HepG2 (cell line): ENCODE results near the gene VPS9D1. TPM values are rescaled to one million over a fixed set of nuclear protein-coding genes. Genes with fewer than 3 reads are reported as not detected.

ENCODE experiments used
- AFF4 ChIP-seq: sonication (generic); formaldehyde crosslinking; IDR thresholded peaks from 2 replicates; pipeline ENCODE4 v1.4.0; 2020; ENCODE audit warnings: missing genetic modification reagents
- BCL3 ChIP-seq: sonication (generic); formaldehyde crosslinking; IDR thresholded peaks from 2 replicates; pipeline ENCODE4 v1.5.1; 2020; ENCODE audit warnings: mild to moderate bottlenecking, missing genetic modification reagents, moderate library complexity
- FIP1L1 ChIP-seq: fragments of 200-400 bp; formaldehyde crosslinking; IDR thresholded peaks from 2 replicates; pipeline ENCODE4 v1.6.1; 2018; ENCODE audit warnings: low read depth, mild to moderate bottlenecking, low read length, moderate library complexity, borderline replicate concordance; ENCODE audit not compliant: insufficient read depth
- KMT2B ChIP-seq: IDR thresholded peaks from 2 replicates; pipeline ENCODE4 v1.6.1; 2016; ENCODE audit warnings: missing genetic modification reagents, missing compliant biosample characterization
- NFE2 ChIP-seq: sonication (generic); formaldehyde crosslinking; IDR thresholded peaks from 2 replicates; pipeline ENCODE4 v1.4.0; 2020; ENCODE audit warnings: missing genetic modification reagents
- NR2F1 ChIP-seq, 2 experiments: fragments of 450-650 bp in 1 of 2; formaldehyde crosslinking in 1 of 2; IDR thresholded peaks; 2 replicates each; pipeline versions ENCODE4 v1.5.0 to v1.6.1; 2016 to 2020; ENCODE audit warnings: mild to moderate bottlenecking in 1 of 2, missing compliant biosample characterization in 1 of 2, missing genetic modification reagents in 1 of 2, moderate library complexity in 1 of 2
- PAWR ChIP-seq: sonication (generic); formaldehyde crosslinking; IDR thresholded peaks from 2 replicates; pipeline ENCODE4 v1.4.0; 2020; ENCODE audit warnings: missing genetic modification reagents, mild to moderate bottlenecking, borderline replicate concordance
- TBX3 ChIP-seq: fragments of 450-650 bp; IDR thresholded peaks from 2 replicates; pipeline ENCODE4 v1.6.1; 2017; ENCODE audit warnings: antibody characterized with exemption, mild to moderate bottlenecking, inconsistent platforms, borderline replicate concordance
- THAP11 ChIP-seq: IDR thresholded peaks from 2 replicates; pipeline ENCODE4 v1.6.1; 2016; ENCODE audit warnings: missing biosample characterization, missing genetic modification reagents
- ZNF281 ChIP-seq: sonication (generic); formaldehyde crosslinking; IDR thresholded peaks from 2 replicates; pipeline ENCODE4 v1.4.0; 2020; ENCODE audit warnings: missing genetic modification reagents, borderline replicate concordance
- ZNF3 ChIP-seq: IDR thresholded peaks from 2 replicates; pipeline ENCODE4 v1.7.0; 2017; ENCODE audit warnings: inconsistent platforms
- ZNF354B ChIP-seq: sonication (generic); formaldehyde crosslinking; IDR thresholded peaks from 2 replicates; pipeline ENCODE4 v1.8.0; 2022; ENCODE audit warnings: mild to moderate bottlenecking, missing genetic modification reagents
- ZNF432 ChIP-seq: sonication (generic); formaldehyde crosslinking; IDR thresholded peaks from 2 replicates; pipeline ENCODE4 v1.5.0; 2020; ENCODE audit warnings: missing genetic modification reagents, mild to moderate bottlenecking, borderline replicate concordance
- ZNF615 ChIP-seq: sonication (generic); formaldehyde crosslinking; IDR thresholded peaks from 2 replicates; pipeline ENCODE4 v1.5.0; 2020; ENCODE audit warnings: mild to moderate bottlenecking, missing genetic modification reagents, borderline replicate concordance
- ZNF737 ChIP-seq: sonication (generic); formaldehyde crosslinking; IDR thresholded peaks from 2 replicates; pipeline ENCODE4 v1.5.0; 2020; ENCODE audit warnings: missing genetic modification reagents, mild to moderate bottlenecking, borderline replicate concordance
- ZNF770 ChIP-seq: sonication (generic); formaldehyde crosslinking; IDR thresholded peaks from 2 replicates; pipeline ENCODE4 v1.5.0; 2020; ENCODE audit warnings: mild to moderate bottlenecking, missing genetic modification reagents
- polyA plus RNA-seq, 8 experiments: library from polyadenylated mRNA; depleted of rRNA in 3 of 8; stranded (reverse) in 7 of 8; unstranded in 1 of 8; fragments of >200 nt; fragmentation: Illumina TruSeq in 4 of 8; extraction: Trizol in 4 of 8; gene quantifications; 2 replicates each; pipeline versions ENCODE4 v1.2.1 to v1.2.3, GENCODE V29; 2011 to 2016; ENCODE audit warnings: low read depth in 4 of 8, missing spikeins in 1 of 8, mixed read lengths in 1 of 8; ENCODE audit not compliant: insufficient read depth in 1 of 8
- total RNA-seq, 5 experiments: library from RNA; depleted of rRNA; stranded (reverse); fragments of >200 nt; fragmentation: Illumina TruSeq; extraction: Trizol; gene quantifications; 2 replicates each; pipeline ENCODE4 v1.2.3, GENCODE V29; 2016; ENCODE audit warnings: low read depth in 1 of 5

The VPS9D1 gene
- total and polyA plus RNA-seq, 2 of the 13 experiments (the other 11 are each of a cell fraction or from before 2014, with no cell fraction given) = 10.1 to 13.2 TPM

GRCh38 chr16:89700100-89700648 lies 20.5 kb downstream of the VPS9D1 start (continued):
- TF ChIP-seq ZNF281 (CRISPR knock-in tag) = peak; percentile 79
- no peak for TF ChIP-seq ZNF432 (CRISPR knock-in tag)
- no peak for TF ChIP-seq ZNF615 (CRISPR knock-in tag)
- peak; percentile 68 for TF ChIP-seq THAP11 (CRISPR knock-in tag)
- peak; percentile 65; the same call in 1 of the 2 replicates for TF ChIP-seq KMT2B (CRISPR knock-in tag)
- TF ChIP-seq ZNF3 (CRISPR knock-in tag) = no peak
- TF ChIP-seq AFF4 (CRISPR knock-in tag) = no peak
- no peak for TF ChIP-seq FIP1L1
- TF ChIP-seq TBX3 = peak; percentile 41; the same call in 1 of the 2 replicates
- 0 out of 2 replicates have a peak, but pooled peaks have one; percentile 3 for TF ChIP-seq NFE2 (CRISPR knock-in tag)
- TF ChIP-seq ZNF354B (CRISPR knock-in tag) = no peak
- TF ChIP-seq BCL3 (CRISPR knock-in tag) = no peak; the same call in 1 of the 2 replicates
- TF ChIP-seq PAWR (CRISPR knock-in tag) = no peak
- peak; percentile 66 for TF ChIP-seq ZNF770
- no peak for TF ChIP-seq NR2F1 (CRISPR knock-in tag; IDR thresholded peaks at IDR 0.05)
- TF ChIP-seq ZNF737 (CRISPR knock-in tag) = no peak
